ENCODE results near the gene MXI1. TPM values are rescaled to one million over a fixed set of nuclear protein-coding genes. Genes with fewer than 3 reads are reported as not detected.

The MXI1 gene
- total RNA-seq, 2 experiments from 2014 or later: 11.7 to 22.3 TPM

GRCh38 chr10:110170142-110170971 lies 37.0 kb upstream of the MXI1 start:
- Histone ChIP-seq H3K4me3 (ENCODE audit: low read depth, low read length, poor library complexity, severe bottlenecking) (no peak overlapping the region), H2AFZ (ENCODE audit: low read length) (no peak overlapping the region), H4K20me1 (ENCODE audit: insufficient read depth, low read length) (no peaks in the 10 kb centered on the region), H3K4me1 (ENCODE audit: insufficient read depth, low read length, poor library complexity, severe bottlenecking) (no peaks in the 10 kb centered on the region), H3K4me2 (ENCODE audit: low read length) (no peak overlapping the region), H3K9me2 (ENCODE audit: insufficient read depth, low read length) (no peaks in the 10 kb centered on the region), H3K9me3 (ENCODE audit: low read length) (no peaks in the 10 kb centered on the region), H3K27ac (ENCODE audit: low read depth, low read length, poor library complexity, severe bottlenecking) (no peak overlapping the region), H3K79me2 (ENCODE audit: insufficient read depth, low read depth, low read length) (no peaks in the 10 kb centered on the region), H3K36me3 (ENCODE audit: insufficient read depth, low read length) (no peaks in the 10 kb centered on the region)
- BruUV-seq (replicated peaks): no TSS peak
- TF ChIP-seq EZH2phosphoT487 (IDR thresholded peaks at IDR 0.05; ENCODE audit: borderline replicate concordance, low read depth, low read length): no peak
- no peak for TF ChIP-seq CTCF (conservative IDR thresholded peaks at IDR 0.05; ENCODE audit: low read length)
- intact Hi-C loops (cut with micrococcal nuclease; ENCODE audit: unreplicated experiment): no loop called here
- CTCF ChIA-PET (ENCODE audit: unreplicated experiment): no interaction called here
- DNase-seq (ENCODE audit: low spot score): no peak
- POLR2A ChIA-PET: no interaction called here

- CTCF ChIA-PET (ENCODE audit: unreplicated experiment): no interaction called here
- H3K9me3 ChIP-seq (ENCODE audit: low read length): no peaks in the 10 kb centered on the region
- H3K4me1 ChIP-seq (ENCODE audit: insufficient read depth, low read length, poor library complexity, severe bottlenecking): no peaks in the 10 kb centered on the region
- TF ChIP-seq CTCF (conservative IDR thresholded peaks at IDR 0.05; ENCODE audit: low read length) (no peak), EZH2phosphoT487 (IDR thresholded peaks at IDR 0.05; ENCODE audit: borderline replicate concordance, low read depth, low read length) (no peak)
- no peak overlapping the region for H3K4me2 ChIP-seq (ENCODE audit: low read length)
- no peak overlapping the region for H3K4me3 ChIP-seq (ENCODE audit: low read depth, low read length, poor library complexity, severe bottlenecking)
- no peaks in the 10 kb centered on the region for H4K20me1 ChIP-seq (ENCODE audit: insufficient read depth, low read length)
- no peak overlapping the region for H2AFZ ChIP-seq (ENCODE audit: low read length)
- intact Hi-C loops (cut with micrococcal nuclease; ENCODE audit: unreplicated experiment): no loop called here
- POLR2A ChIA-PET: no interaction called here
- no peak overlapping the region for H3K27ac ChIP-seq (ENCODE audit: low read depth, low read length, poor library complexity, severe bottlenecking)
- no peaks in the 10 kb centered on the region for H3K79me2 ChIP-seq (ENCODE audit: insufficient read depth, low read depth, low read length)
- H3K9me2 ChIP-seq (ENCODE audit: insufficient read depth, low read length): no peaks in the 10 kb centered on the region
- no TSS peak for BruUV-seq (replicated peaks)
- no peak for DNase-seq (ENCODE audit: low spot score)
- H3K36me3 ChIP-seq (ENCODE audit: insufficient read depth, low read length): no peaks in the 10 kb centered on the region
These were observed 36.4 kb upstream of the MXI1 start for GRCh38 chr10:110171032-110171431.

GRCh38 chr10:110172155-110172554 lies 35.2 kb upstream of the MXI1 start:
- Histone ChIP-seq H2AFZ (ENCODE audit: low read length) (no peak overlapping the region), H3K9me2 (ENCODE audit: insufficient read depth, low read length) (no peaks in the 10 kb centered on the region), H4K20me1 (ENCODE audit: insufficient read depth, low read length) (no peaks in the 10 kb centered on the region), H3K79me2 (ENCODE audit: insufficient read depth, low read depth, low read length) (no peaks in the 10 kb centered on the region), H3K9me3 (ENCODE audit: low read length) (no peaks in the 10 kb centered on the region), H3K36me3 (ENCODE audit: insufficient read depth, low read length) (no peaks in the 10 kb centered on the region), H3K4me2 (ENCODE audit: low read length) (no peak overlapping the region), H3K27ac (ENCODE audit: low read depth, low read length, poor library complexity, severe bottlenecking) (no peak overlapping the region), H3K4me3 (ENCODE audit: low read depth, low read length, poor library complexity, severe bottlenecking) (no peak overlapping the region), H3K4me1 (ENCODE audit: insufficient read depth, low read length, poor library complexity, severe bottlenecking) (no peaks in the 10 kb centered on the region)
- DNase-seq (ENCODE audit: low spot score): no peak
- no TSS peak for BruUV-seq (replicated peaks)
- intact Hi-C loops (cut with micrococcal nuclease; ENCODE audit: unreplicated experiment): no loop called here
- ChIA-PET POLR2A (interaction anchor here (0.7 kb wide), 1 partner anchor 11 kb away, joined by 3 read pairs; no protein-coding TSS in a partner anchor), CTCF (ENCODE audit: unreplicated experiment) (no interaction called here)
- TF ChIP-seq EZH2phosphoT487 (IDR thresholded peaks at IDR 0.05; ENCODE audit: borderline replicate concordance, low read depth, low read length) (no peak), CTCF (conservative IDR thresholded peaks at IDR 0.05; ENCODE audit: low read length) (no peak)

Measured in OCI-LY7 (cell line).